ENCODE results near the gene CLSTN2.

CLSTN2 gene

GRCh38 chr3:140595295-140595694 lies 660.3 kb downstream of the CLSTN2 start:
- TF ChIP-seq EZH2phosphoT487 (IDR thresholded peaks at IDR 0.05; ENCODE audit: borderline replicate concordance, low read length) (no peak), CTCF (IDR thresholded peaks at IDR 0.05; ENCODE audit: low read depth, low read length, poor library complexity, severe bottlenecking) (no peak)
- Histone ChIP-seq H3K9me3 (ENCODE audit: control insufficient read depth, insufficient read depth, low read length) (no peaks in the 10 kb centered on the region), H3F3A (ENCODE audit: control insufficient read depth, insufficient read depth) (no peaks in the 10 kb centered on the region), H3K27me3 (ENCODE audit: control insufficient read depth, low read length) (no peaks in the 10 kb centered on the region), H4K20me1 (ENCODE audit: control insufficient read depth, insufficient read depth, low read depth, low read length) (no peaks in the 10 kb centered on the region), H3K4me3 (ENCODE audit: low read length) (no peak overlapping the region), H3K4me1 (ENCODE audit: control insufficient read depth, low read length) (no peaks in the 10 kb centered on the region), H3K36me3 (ENCODE audit: control insufficient read depth, low read length) (no peaks in the 10 kb centered on the region), H3K4me2 (ENCODE audit: low read length) (no peak overlapping the region), H3K27ac (ENCODE audit: low read depth, low read length) (no peak overlapping the region), H3K9me2 (replicated peaks; ENCODE audit: control insufficient read depth, low read length) (no peaks in the 10 kb centered on the region), H3K79me2 (ENCODE audit: control insufficient read depth, low read length) (no peaks in the 10 kb centered on the region)

DNA sequence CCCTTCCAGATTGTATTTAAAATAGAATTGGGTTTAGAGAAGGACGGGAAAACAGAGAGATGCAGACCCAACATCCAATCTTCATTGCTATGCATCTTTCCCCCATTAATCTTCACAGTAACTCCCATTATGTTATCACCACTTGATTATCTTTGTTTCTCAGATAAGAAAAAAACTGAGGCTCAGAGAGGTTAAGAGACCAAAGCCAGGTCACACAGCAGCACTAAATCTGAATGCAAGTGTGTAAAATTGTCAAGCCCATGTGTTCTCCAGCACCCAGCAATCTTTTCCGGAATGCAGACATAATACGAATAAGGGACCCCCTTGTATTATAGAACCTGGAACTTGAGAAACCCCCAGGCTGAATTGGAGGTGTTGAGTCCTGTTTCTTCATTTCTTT lies 662.4 kb downstream of the CLSTN2 start:
- TF ChIP-seq EZH2phosphoT487 (IDR thresholded peaks at IDR 0.05; ENCODE audit: borderline replicate concordance, low read length) (no peak), CTCF (IDR thresholded peaks at IDR 0.05; ENCODE audit: low read depth, low read length, poor library complexity, severe bottlenecking) (no peak)
- no peaks in the 10 kb centered on the region for H3K9me2 ChIP-seq (replicated peaks; ENCODE audit: control insufficient read depth, low read length)
- no peaks in the 10 kb centered on the region for H3K9me3 ChIP-seq (ENCODE audit: control insufficient read depth, insufficient read depth, low read length)
- H3F3A ChIP-seq (ENCODE audit: control insufficient read depth, insufficient read depth) = no peaks in the 10 kb centered on the region
- H3K4me3 ChIP-seq (ENCODE audit: low read length) = no peak overlapping the region
- no peak overlapping the region for H3K27ac ChIP-seq (ENCODE audit: low read depth, low read length)
- H3K27me3 ChIP-seq (ENCODE audit: control insufficient read depth, low read length) = no peaks in the 10 kb centered on the region
- H3K4me2 ChIP-seq (ENCODE audit: low read length) = no peak overlapping the region
- no peaks in the 10 kb centered on the region for H4K20me1 ChIP-seq (ENCODE audit: control insufficient read depth, insufficient read depth, low read depth, low read length)
- no peaks in the 10 kb centered on the region for H3K4me1 ChIP-seq (ENCODE audit: control insufficient read depth, low read length)
- H3K36me3 ChIP-seq (ENCODE audit: control insufficient read depth, low read length) = no peaks in the 10 kb centered on the region
- H3K79me2 ChIP-seq (ENCODE audit: control insufficient read depth, low read length) = no peaks in the 10 kb centered on the region

DNA sequence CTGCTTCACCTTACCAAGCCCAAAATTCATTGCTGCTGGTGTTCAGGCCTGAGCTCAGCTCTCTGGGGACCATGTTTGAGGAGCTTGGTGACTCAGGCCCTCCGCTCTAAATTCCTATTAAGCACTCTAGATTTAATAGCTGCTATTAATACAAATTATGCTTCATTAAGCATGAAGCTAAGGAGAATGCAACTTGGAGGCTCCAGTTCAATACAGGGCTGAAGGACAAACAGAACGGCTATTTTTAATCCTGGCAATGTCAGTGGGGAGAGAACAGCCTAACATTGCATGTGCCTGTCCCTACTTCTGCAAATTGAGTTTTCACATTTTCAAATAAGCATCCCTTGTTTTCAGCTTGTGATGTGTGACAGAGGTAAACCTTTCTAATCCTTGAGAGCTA lies 662.8 kb downstream of the CLSTN2 start:
- Histone ChIP-seq H3F3A (ENCODE audit: control insufficient read depth, insufficient read depth) (no peaks in the 10 kb centered on the region), H3K4me2 (ENCODE audit: low read length) (no peak overlapping the region), H3K4me1 (ENCODE audit: control insufficient read depth, low read length) (no peaks in the 10 kb centered on the region), H3K27me3 (ENCODE audit: control insufficient read depth, low read length) (no peaks in the 10 kb centered on the region), H3K9me2 (replicated peaks; ENCODE audit: control insufficient read depth, low read length) (no peaks in the 10 kb centered on the region), H3K79me2 (ENCODE audit: control insufficient read depth, low read length) (no peaks in the 10 kb centered on the region), H3K27ac (ENCODE audit: low read depth, low read length) (no peak overlapping the region), H3K4me3 (ENCODE audit: low read length) (no peak overlapping the region), H3K36me3 (ENCODE audit: control insufficient read depth, low read length) (no peaks in the 10 kb centered on the region), H4K20me1 (ENCODE audit: control insufficient read depth, insufficient read depth, low read depth, low read length) (no peaks in the 10 kb centered on the region), H3K9me3 (ENCODE audit: control insufficient read depth, insufficient read depth, low read length) (no peaks in the 10 kb centered on the region)
- TF ChIP-seq CTCF (IDR thresholded peaks at IDR 0.05; ENCODE audit: low read depth, low read length, poor library complexity, severe bottlenecking) = no peak

DNA sequence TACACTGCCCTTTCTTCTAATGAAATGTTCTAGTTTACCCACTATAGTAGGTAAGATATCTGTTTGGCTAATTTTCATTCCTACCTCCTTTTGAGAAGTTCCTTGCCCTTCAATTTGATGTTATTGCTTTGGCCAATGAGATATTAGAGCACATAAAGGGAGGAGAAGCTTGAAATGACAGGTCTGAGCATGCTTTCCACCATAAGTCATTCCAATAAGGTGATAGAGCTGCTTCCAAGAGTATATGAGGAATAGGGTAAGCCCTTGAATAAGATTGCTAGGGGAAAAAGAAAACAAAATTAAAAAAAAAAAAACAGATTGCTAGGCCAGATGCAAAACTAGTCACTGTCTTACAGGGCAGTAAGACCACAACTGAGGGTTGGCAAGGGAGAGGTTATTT lies 664.0 kb downstream of the CLSTN2 start:
- Histone ChIP-seq H3K36me3 (ENCODE audit: control insufficient read depth, low read length) (no peaks in the 10 kb centered on the region), H3K9me3 (ENCODE audit: control insufficient read depth, insufficient read depth, low read length) (no peaks in the 10 kb centered on the region), H3K9me2 (replicated peaks; ENCODE audit: control insufficient read depth, low read length) (no peaks in the 10 kb centered on the region), H3K79me2 (ENCODE audit: control insufficient read depth, low read length) (no peaks in the 10 kb centered on the region), H3K4me1 (ENCODE audit: control insufficient read depth, low read length) (no peaks in the 10 kb centered on the region), H4K20me1 (ENCODE audit: control insufficient read depth, insufficient read depth, low read depth, low read length) (no peaks in the 10 kb centered on the region), H3K4me3 (ENCODE audit: low read length) (no peak overlapping the region), H3F3A (ENCODE audit: control insufficient read depth, insufficient read depth) (no peaks in the 10 kb centered on the region), H3K27me3 (ENCODE audit: control insufficient read depth, low read length) (no peaks in the 10 kb centered on the region), H3K27ac (ENCODE audit: low read depth, low read length) (no peak overlapping the region), H3K4me2 (ENCODE audit: low read length) (no peak overlapping the region)
- TF ChIP-seq EZH2phosphoT487 (IDR thresholded peaks at IDR 0.05; ENCODE audit: borderline replicate concordance, low read length) (no peak), CTCF (IDR thresholded peaks at IDR 0.05; ENCODE audit: low read depth, low read length, poor library complexity, severe bottlenecking) (no peak)

Data from DOHH2 (cell line).